ENCODE measurements around the gene COPG2.
"Not testable (repeated sequence)": the region's sequence is repeated elsewhere in the genome, so short reads cannot be mapped to it uniquely, and the experiment has no call there.

The COPG2 gene

DNA sequence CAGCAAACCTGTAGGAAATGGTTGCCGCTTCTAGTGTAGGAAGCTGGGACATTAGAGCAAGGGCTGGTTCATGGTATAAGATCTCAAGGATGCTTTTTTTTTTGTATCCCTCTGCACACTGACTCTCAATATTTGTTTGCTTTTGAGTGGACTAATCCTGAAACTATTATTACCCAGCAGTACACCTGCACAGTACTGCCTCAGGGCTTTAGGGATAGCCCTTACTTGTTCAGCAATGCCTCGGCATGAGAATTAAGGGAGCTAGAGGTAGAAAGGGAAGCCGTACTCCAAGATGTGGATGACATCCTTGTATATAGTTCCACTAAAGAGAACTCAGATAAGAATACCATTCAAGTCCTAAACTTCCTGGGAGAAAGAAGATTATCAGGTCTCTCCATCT is 70.5 kb downstream of the COPG2 start:
- TF ChIP-seq, protein P1, sequence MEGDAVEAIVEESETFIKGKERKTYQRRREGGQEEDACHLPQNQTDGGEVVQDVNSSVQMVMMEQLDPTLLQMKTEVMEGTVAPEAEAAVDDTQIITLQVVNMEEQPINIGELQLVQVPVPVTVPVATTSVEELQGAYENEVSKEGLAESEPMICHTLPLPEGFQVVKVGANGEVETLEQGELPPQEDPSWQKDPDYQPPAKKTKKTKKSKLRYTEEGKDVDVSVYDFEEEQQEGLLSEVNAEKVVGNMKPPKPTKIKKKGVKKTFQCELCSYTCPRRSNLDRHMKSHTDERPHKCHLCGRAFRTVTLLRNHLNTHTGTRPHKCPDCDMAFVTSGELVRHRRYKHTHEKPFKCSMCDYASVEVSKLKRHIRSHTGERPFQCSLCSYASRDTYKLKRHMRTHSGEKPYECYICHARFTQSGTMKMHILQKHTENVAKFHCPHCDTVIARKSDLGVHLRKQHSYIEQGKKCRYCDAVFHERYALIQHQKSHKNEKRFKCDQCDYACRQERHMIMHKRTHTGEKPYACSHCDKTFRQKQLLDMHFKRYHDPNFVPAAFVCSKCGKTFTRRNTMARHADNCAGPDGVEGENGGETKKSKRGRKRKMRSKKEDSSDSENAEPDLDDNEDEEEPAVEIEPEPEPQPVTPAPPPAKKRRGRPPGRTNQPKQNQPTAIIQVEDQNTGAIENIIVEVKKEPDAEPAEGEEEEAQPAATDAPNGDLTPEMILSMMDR (IDR thresholded peaks at IDR 0.05; ENCODE audit: low read depth, low read length) = no peak
- H3K4me3 ChIP-seq (ENCODE audit: low read depth, low read length) = no peak overlapping the region

DNA sequence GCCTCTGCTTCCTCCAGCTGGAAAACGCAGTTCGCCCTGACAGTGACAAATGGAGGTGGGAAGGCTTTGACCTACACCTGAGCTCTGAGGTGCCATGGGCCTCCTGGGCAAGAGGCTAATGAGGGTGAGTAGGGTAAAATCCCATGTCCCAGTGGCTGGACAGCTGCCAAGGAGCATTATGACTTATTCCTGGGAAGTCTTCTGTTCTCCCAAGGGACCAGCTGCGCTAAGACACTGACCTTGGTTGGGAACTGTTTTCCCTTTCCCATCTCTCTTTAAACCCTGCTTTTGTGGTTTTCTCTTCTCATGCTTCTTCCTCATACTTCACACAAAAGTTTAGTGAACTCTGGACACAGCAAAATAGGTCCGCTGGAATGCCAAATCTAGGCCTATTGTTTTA is 72.6 kb downstream of the COPG2 start:
- no peak overlapping the region for H3K4me3 ChIP-seq (ENCODE audit: low read depth, low read length)
- TF ChIP-seq, protein P1 (IDR thresholded peaks at IDR 0.05; ENCODE audit: low read depth, low read length) = no peak

DNA sequence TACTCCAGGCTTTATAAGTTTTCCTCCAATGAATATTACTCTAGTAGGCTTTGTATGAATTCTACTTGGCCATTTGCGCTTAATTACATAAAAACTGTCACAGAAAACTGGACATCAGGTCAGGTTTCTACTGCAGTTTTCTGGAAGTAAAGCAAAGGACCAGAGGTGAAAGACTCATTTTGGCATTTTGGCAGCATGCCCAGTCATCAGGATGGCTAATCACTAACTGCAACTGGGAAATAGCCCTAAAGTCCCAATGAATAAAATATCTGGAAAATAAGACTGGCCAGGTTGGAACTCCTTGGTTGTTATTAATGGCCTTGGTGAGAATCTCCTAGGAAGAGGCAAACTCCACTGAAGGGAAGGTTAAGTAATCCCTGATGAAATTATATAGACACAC is 75.5 kb downstream of the COPG2 start:
- no peak overlapping the region for H3K4me3 ChIP-seq (ENCODE audit: low read depth, low read length)
- TF ChIP-seq, protein P1 (IDR thresholded peaks at IDR 0.05; ENCODE audit: low read depth, low read length) = no peak

- not testable (repeated sequence) for H3K4me3 ChIP-seq (ENCODE audit: low read depth, low read length)
Observed at GRCh38 chr7:130591464-130591863, 77.1 kb downstream of the COPG2 start.

DNA sequence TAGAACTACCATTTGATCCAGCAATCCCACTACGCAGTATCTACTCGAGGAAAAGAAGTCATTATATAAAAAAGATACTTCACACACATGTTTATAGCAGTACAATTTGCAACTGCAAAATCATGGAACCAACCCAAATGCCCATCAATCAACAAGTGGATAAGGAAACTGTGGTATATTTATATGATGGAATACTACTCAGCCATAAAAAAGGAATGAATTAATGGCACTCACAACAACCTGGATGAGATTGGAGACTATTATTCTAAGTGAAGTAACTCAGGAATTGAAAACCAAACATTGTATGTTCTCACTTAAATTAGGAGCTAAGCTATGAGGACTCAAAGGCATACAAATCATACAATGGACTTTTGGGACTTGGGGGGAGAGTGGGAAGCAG is 82.6 kb downstream of the COPG2 start:
- H3K4me3 ChIP-seq (ENCODE audit: low read depth, low read length) = not testable (repeated sequence)

DNA sequence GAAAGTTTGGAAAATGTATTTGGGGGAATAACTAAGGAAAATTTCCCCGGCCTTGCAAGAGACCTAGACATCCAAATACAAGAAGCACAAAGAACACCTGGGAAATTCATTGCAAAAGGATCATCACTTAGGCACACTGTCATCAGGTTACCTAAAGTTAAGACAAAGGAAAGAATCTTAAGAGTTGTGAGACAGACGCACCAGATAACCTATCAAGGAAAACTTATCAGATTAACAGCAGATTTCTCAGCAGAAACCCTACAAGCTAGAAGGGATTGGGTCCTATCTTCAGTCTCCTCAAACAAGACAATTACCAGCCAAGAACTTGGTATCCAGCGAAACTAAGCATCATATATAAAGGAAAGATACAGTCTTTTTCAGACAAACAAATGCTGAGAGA is 93.4 kb downstream of the COPG2 start:
- H3K4me3 ChIP-seq (ENCODE audit: low read depth, low read length) = not testable (repeated sequence)

DNA sequence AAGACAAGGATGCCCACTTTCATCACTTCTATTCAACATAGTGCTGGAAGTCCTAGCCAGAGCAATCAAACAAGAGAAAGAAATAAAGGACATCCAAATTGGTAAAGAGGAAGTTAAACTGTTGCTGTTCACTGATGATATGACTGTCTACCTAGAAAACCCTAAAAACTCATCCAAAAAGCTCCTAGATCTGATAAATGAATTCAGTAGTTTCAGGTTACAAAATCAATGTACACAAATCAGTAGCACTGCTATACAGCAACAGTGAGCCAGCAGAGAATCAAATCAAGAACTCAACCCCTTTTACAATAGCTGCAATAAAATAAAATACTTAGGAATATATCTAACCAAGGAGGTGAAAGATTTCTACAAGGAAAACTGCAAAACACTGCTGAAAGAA is 98.4 kb downstream of the COPG2 start:
- H3K4me3 ChIP-seq (ENCODE audit: low read depth, low read length) = not testable (repeated sequence)

GRCh38 chr7:130566898-130567280 is 101.7 kb downstream of the COPG2 start:
- no peak overlapping the region for H3K4me3 ChIP-seq (ENCODE audit: low read depth, low read length)
- TF ChIP-seq, protein P1 (IDR thresholded peaks at IDR 0.05; ENCODE audit: low read depth, low read length) = no peak

DNA sequence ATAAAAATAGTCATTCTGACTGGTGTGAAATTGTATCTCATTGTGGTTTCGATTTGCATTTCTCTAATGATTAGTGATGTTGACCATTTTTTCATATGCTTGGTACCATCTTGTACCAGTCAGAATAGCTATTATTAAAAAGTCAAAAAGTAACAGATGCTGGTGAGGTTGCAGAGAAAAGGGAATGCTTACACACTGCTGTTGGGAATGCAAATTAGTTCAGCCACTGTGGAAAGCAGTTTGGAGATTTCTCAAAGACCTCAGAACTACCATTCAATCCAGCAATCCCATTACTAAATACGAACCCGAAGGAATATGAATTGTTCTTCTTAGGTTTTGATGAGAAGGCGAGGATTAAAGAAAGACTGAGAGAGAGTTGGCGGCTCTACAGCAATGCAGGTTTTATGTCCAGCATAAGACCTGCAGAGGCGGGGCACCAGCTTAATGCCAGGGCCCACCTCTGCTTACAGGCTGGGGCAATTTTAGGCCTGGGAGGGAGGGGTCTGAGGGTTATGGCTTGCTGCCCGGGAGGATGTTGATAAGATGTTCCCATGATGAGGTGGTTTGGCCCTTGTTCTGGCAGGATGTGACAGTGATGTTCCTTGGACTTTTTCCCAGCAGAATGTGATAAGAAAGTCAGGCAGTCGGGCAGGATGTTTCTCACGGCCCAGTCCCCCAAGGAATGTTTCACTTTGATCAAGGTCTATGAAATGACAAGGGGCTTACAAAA is 102.2 kb downstream of the COPG2 start:
- TF ChIP-seq, protein P1 (IDR thresholded peaks at IDR 0.05; ENCODE audit: low read depth, low read length) = no peak
- H3K4me3 ChIP-seq (ENCODE audit: low read depth, low read length) = no peak overlapping the region

GRCh38 chr7:130560972-130561371 is 107.6 kb downstream of the COPG2 start:
- H3K4me3 ChIP-seq (ENCODE audit: low read depth, low read length) = no peak overlapping the region
- TF ChIP-seq, protein P1 (IDR thresholded peaks at IDR 0.05; ENCODE audit: low read depth, low read length) = 0 out of 2 replicates have a peak, but pooled peaks have one; percentile 15

Measured in WI38 (cell line).